HepG2 (cell line): ENCODE results near the gene YIPF4. TPM values are rescaled to one million over a fixed set of nuclear protein-coding genes. Genes with fewer than 3 reads are reported as not detected.

ENCODE experiments used
- ARNT ChIP-seq: fragments of 450-650 bp; IDR thresholded peaks from 2 replicates; pipeline ENCODE4 v1.6.1; 2017
- CBX5 ChIP-seq: sonication (generic); formaldehyde crosslinking; IDR thresholded peaks from 2 replicates; pipeline ENCODE4 v1.4.0; 2020; ENCODE audit warnings: missing genetic modification reagents, borderline replicate concordance
- CHD2 ChIP-seq: IDR thresholded peaks from 2 replicates; pipeline ENCODE4 v1.6.1; 2011; ENCODE audit warnings: low read depth, low read length, improper control_type of control experiment
- DPF2 ChIP-seq: sonication (generic); formaldehyde crosslinking; IDR thresholded peaks from 2 replicates; pipeline ENCODE4 v1.4.0; 2020; ENCODE audit warnings: mild to moderate bottlenecking, low read depth, missing genetic modification reagents, borderline replicate concordance
- E2F5 ChIP-seq: sonication (generic); formaldehyde crosslinking; conservative IDR thresholded peaks from 2 replicates; pipeline ENCODE4 v1.4.0; 2020; ENCODE audit warnings: missing genetic modification reagents
- NFIC ChIP-seq: IDR thresholded peaks from 2 replicates; pipeline ENCODE4 v1.6.1; 2012; ENCODE audit warnings: mild to moderate bottlenecking, low read length, inconsistent platforms
- NR0B2 ChIP-seq: sonication (generic); formaldehyde crosslinking; IDR thresholded peaks from 2 replicates; pipeline ENCODE4 v1.4.0; 2020; ENCODE audit warnings: mild to moderate bottlenecking, missing genetic modification reagents
- POLR2G ChIP-seq: fragments of 200-400 bp; formaldehyde crosslinking; IDR thresholded peaks from 2 replicates; pipeline ENCODE4 v1.6.1; 2018; ENCODE audit warnings: mild to moderate bottlenecking, low read depth, low read length, moderate library complexity
- RBM39 ChIP-seq: fragments of 200-400 bp; formaldehyde crosslinking; IDR thresholded peaks from one replicate; pipeline ENCODE4 v1.6.1; 2018; ENCODE audit warnings: antibody characterized with exemption, mild to moderate bottlenecking, low read depth, low read length; ENCODE audit not compliant: poor library complexity, severe bottlenecking
- SMARCC2 ChIP-seq: fragments of 450-650 bp; IDR thresholded peaks from 2 replicates; pipeline ENCODE4 v1.6.1; 2017; ENCODE audit warnings: antibody characterized with exemption, mild to moderate bottlenecking
- ZBTB7B ChIP-seq: sonication (generic); formaldehyde crosslinking; IDR thresholded peaks from 2 replicates; pipeline ENCODE4 v1.4.0; 2020; ENCODE audit warnings: missing genetic modification reagents
- ZMYM3 ChIP-seq: sonication (generic); formaldehyde crosslinking; IDR thresholded peaks from 2 replicates; pipeline ENCODE4 v1.5.1; 2020; ENCODE audit warnings: mild to moderate bottlenecking, missing genetic modification reagents
- ZNF207 ChIP-seq: fragments of 450-650 bp; IDR thresholded peaks from 2 replicates; pipeline ENCODE4 v1.6.1; 2016; ENCODE audit warnings: antibody characterized with exemption, borderline replicate concordance
- ZNF274 ChIP-seq: sonication (generic); formaldehyde crosslinking; IDR thresholded peaks from 2 replicates; pipeline ENCODE4 v1.5.1; 2020; ENCODE audit warnings: mild to moderate bottlenecking, missing genetic modification reagents
- ZNF292 ChIP-seq: sonication (generic); formaldehyde crosslinking; IDR thresholded peaks from 2 replicates; pipeline ENCODE4 v1.8.1; 2022; ENCODE audit warnings: mild to moderate bottlenecking, low read depth, missing genetic modification reagents, borderline replicate concordance
- ZNF30 ChIP-seq: sonication (generic); formaldehyde crosslinking; IDR thresholded peaks from 2 replicates; pipeline ENCODE4 v1.5.0; 2020; ENCODE audit warnings: mild to moderate bottlenecking, missing genetic modification reagents
- ZNF543 ChIP-seq: sonication (generic); formaldehyde crosslinking; IDR thresholded peaks from 2 replicates; pipeline ENCODE4 v1.4.0; 2020; ENCODE audit warnings: mild to moderate bottlenecking, missing genetic modification reagents
- ZNF607 ChIP-seq: sonication (generic); formaldehyde crosslinking; IDR thresholded peaks from 2 replicates; pipeline ENCODE4 v1.5.1; 2020; ENCODE audit warnings: missing genetic modification reagents, mild to moderate bottlenecking, borderline replicate concordance
- ZNF713 ChIP-seq: sonication (generic); formaldehyde crosslinking; IDR thresholded peaks from 2 replicates; pipeline ENCODE4 v1.4.0; 2020; ENCODE audit warnings: mild to moderate bottlenecking, missing genetic modification reagents
- ZNF800 ChIP-seq: sonication (generic); formaldehyde crosslinking; IDR thresholded peaks from 2 replicates; pipeline ENCODE4 v1.4.0; 2020; ENCODE audit warnings: missing genetic modification reagents
- ZSCAN29 ChIP-seq: sonication (generic); formaldehyde crosslinking; conservative IDR thresholded peaks from 2 replicates; pipeline ENCODE4 v1.4.0; 2020; ENCODE audit warnings: mild to moderate bottlenecking, missing genetic modification reagents
- ZSCAN9 ChIP-seq: IDR thresholded peaks from 2 replicates; pipeline ENCODE4 v1.6.1; 2016; ENCODE audit warnings: borderline replicate concordance
- polyA plus RNA-seq, 8 experiments: library from polyadenylated mRNA; depleted of rRNA in 3 of 8; stranded (reverse) in 7 of 8; unstranded in 1 of 8; fragments of >200 nt; fragmentation: Illumina TruSeq in 4 of 8; extraction: Trizol in 4 of 8; gene quantifications; 2 replicates each; pipeline versions ENCODE4 v1.2.1 to v1.2.3, GENCODE V29; 2011 to 2016; ENCODE audit warnings: low read depth in 4 of 8, missing spikeins in 1 of 8, mixed read lengths in 1 of 8; ENCODE audit not compliant: insufficient read depth in 1 of 8
- total RNA-seq, 5 experiments: library from RNA; depleted of rRNA; stranded (reverse); fragments of >200 nt; fragmentation: Illumina TruSeq; extraction: Trizol; gene quantifications; 2 replicates each; pipeline ENCODE4 v1.2.3, GENCODE V29; 2016; ENCODE audit warnings: low read depth in 1 of 5
- TF ChIP-seq, protein P1 (sequence below): sonication (generic); formaldehyde crosslinking; IDR thresholded peaks from 2 replicates; pipeline ENCODE4 v1.8.0; 2022; ENCODE audit warnings: mild to moderate bottlenecking, missing genetic modification reagents, moderate library complexity
- TF ChIP-seq, protein P2 (sequence below): sonication (generic); formaldehyde crosslinking; IDR thresholded peaks from 2 replicates; pipeline ENCODE4 v1.4.0; 2020; ENCODE audit warnings: missing genetic modification reagents

The YIPF4 gene
- total and polyA plus RNA-seq, 2 of the 13 experiments (the other 11 are each of a cell fraction or from before 2014, with no cell fraction given) = 19.0 to 43.9 TPM

DNA sequence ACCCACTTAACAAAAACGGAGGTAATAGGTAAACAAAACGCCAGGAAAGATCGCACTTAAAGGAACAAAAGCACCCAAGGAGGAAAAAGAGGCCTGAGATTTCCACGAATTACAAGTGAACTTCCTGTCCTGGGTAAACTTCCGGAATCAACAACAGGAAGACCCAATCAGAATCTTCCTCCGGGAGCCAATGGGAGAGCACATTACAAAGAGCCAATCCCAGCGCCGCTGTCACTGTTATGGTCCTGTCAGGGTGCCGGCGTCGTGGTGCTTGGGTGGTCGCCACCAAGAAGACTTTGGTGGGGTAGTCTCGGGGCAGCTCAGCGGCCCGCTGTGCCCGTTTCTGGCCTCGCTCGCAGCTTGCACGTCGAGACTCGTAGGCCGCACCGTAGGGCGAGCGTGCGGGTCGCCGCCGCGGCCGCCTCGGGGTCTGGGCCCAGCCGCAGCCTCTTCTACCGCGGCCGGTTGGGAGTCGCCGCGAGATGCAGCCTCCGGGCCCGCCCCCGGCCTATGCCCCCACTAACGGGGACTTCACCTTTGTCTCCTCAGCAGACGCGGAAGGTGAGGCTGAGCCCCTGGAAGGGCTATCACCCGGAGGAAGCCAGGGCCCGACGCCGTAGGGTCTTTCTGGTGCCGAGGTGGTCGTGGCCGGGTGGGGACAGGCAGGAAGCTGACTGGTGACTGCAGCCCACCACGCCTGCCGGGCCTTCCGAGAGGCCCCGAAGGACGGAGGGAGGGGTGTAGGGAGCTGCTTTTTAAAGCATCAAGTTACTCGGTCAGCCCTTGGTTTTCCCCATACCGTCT lies at the start of gene YIPF4 (continued):
- TF ChIP-seq CBX5 = peak; percentile 47; the same call in 1 of the 2 replicates
- peak; percentile 82; the same call in 1 of the 2 replicates for TF ChIP-seq ZSCAN29 (CRISPR knock-in tag)
- TF ChIP-seq ZNF274 = peak; percentile 98
- TF ChIP-seq ZBTB7B (CRISPR knock-in tag) = peak; percentile 100
- peak; percentile 81 for TF ChIP-seq NFIC
- TF ChIP-seq ZNF30 = 0 out of 2 replicates have a peak, but pooled peaks have one; percentile 81
- TF ChIP-seq NR0B2 = peak; percentile 68; the same call in 1 of the 2 replicates
- TF ChIP-seq RBM39 = peak; percentile 92
- no peak for TF ChIP-seq ARNT
- peak; percentile 80; the same call in 1 of the 2 replicates for TF ChIP-seq ZNF607
- peak; percentile 66 for TF ChIP-seq E2F5
- no peak for TF ChIP-seq SMARCC2
- peak; percentile 91 for TF ChIP-seq POLR2G
- peak; percentile 89 for TF ChIP-seq ZSCAN9
- peak; percentile 83; the same call in 1 of the 2 replicates for TF ChIP-seq ZNF713
- TF ChIP-seq, protein P1, sequence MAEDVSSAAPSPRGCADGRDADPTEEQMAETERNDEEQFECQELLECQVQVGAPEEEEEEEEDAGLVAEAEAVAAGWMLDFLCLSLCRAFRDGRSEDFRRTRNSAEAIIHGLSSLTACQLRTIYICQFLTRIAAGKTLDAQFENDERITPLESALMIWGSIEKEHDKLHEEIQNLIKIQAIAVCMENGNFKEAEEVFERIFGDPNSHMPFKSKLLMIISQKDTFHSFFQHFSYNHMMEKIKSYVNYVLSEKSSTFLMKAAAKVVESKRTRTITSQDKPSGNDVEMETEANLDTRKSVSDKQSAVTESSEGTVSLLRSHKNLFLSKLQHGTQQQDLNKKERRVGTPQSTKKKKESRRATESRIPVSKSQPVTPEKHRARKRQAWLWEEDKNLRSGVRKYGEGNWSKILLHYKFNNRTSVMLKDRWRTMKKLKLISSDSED (CRISPR knock-in tag) = no peak
- no peak; the same call in 1 of the 2 replicates for TF ChIP-seq CHD2
- TF ChIP-seq ZNF800 = peak; percentile 85
- 0 out of 2 replicates have a peak, but pooled peaks have one; percentile 8 for TF ChIP-seq ZNF292
- TF ChIP-seq ZNF207 = no peak
- TF ChIP-seq ZNF543 (CRISPR knock-in tag) = peak; percentile 86; the same call in 1 of the 2 replicates
- TF ChIP-seq, protein P2, sequence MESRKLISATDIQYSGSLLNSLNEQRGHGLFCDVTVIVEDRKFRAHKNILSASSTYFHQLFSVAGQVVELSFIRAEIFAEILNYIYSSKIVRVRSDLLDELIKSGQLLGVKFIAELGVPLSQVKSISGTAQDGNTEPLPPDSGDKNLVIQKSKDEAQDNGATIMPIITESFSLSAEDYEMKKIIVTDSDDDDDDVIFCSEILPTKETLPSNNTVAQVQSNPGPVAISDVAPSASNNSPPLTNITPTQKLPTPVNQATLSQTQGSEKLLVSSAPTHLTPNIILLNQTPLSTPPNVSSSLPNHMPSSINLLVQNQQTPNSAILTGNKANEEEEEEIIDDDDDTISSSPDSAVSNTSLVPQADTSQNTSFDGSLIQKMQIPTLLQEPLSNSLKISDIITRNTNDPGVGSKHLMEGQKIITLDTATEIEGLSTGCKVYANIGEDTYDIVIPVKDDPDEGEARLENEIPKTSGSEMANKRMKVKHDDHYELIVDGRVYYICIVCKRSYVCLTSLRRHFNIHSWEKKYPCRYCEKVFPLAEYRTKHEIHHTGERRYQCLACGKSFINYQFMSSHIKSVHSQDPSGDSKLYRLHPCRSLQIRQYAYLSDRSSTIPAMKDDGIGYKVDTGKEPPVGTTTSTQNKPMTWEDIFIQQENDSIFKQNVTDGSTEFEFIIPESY = no peak
- TF ChIP-seq ZMYM3 = no peak
- TF ChIP-seq DPF2 (CRISPR knock-in tag) = no peak
